GM12878 (cell line): ENCODE measurements around the gene TBC1D5. TPM values are rescaled to one million over a fixed set of nuclear protein-coding genes. Genes with fewer than 3 reads are reported as not detected.

Source experiments
- ATAC-seq: fragments of 200-7000 bp; cut with Tn5 transposase; 3 replicates; pipeline ENCODE4 v1.9.1; 2020; ENCODE audit warnings: mild to moderate bottlenecking, moderate library complexity
- BruUV-seq: library from RNA; stranded (reverse); fragments of 400-500 nt; replicated peaks from 2 replicates; lab custom pipeline; 2021; lab: Mats Ljungman, UMichigan
- CTCF ChIA-PET: fragments of 300-600 bp; sonication (Branson Sonifier 250); formaldehyde crosslinking; extraction: SDS; loops from one replicate; lab custom pipeline; 2021; ENCODE audit warnings: inconsistent platforms; lab: Yijun Ruan, JAX
- POLR2A ChIA-PET: fragments of 350-600 bp; formaldehyde crosslinking; extraction: SDS; loops from one replicate; lab custom pipeline; 2021; ENCODE audit warnings: inconsistent platforms; lab: Charles Lee
- RAD21 ChIA-PET: fragments of 300-600 bp; sonication (Branson Sonifier 250); formaldehyde crosslinking; loops from one replicate; lab custom pipeline; 2023; ENCODE audit warnings: antibody characterized with exemption; ENCODE audit not compliant: unreplicated experiment; lab: Charles Lee
- SMC1A ChIA-PET: fragments of 300-600 bp; sonication (Branson Sonifier 250); formaldehyde crosslinking; loops from one replicate; lab custom pipeline; 2023; ENCODE audit not compliant: unreplicated experiment, uncharacterized antibody; lab: Charles Lee
- DNase-seq: peaks from one replicate; pipeline ENCODE4 v3.0.0-alpha.2; 2011; ENCODE audit warnings: low read depth, low spot score
- FAIRE-seq: peaks from 3 replicates; lab custom pipeline; 2011; peaks lifted over from hg19 to GRCh38; lab: Jason Lieb, UNC
- H2AFZ ChIP-seq: 2 replicates; pipeline ENCODE4 v1.6.0; 2011; ENCODE audit warnings: low read depth, low read length, control low read depth; ENCODE audit not compliant: control insufficient read depth
- H3K27ac ChIP-seq: 2 replicates; pipeline ENCODE4 v1.5.1; 2011; ENCODE audit warnings: control low read depth; ENCODE audit not compliant: control insufficient read depth, insufficient read depth
- H3K27me3 ChIP-seq, 2 experiments: replicated peaks in 1 of 2; 2 replicates each; pipeline versions ENCODE4 v1.6.0 to v1.6.1; 2011; ENCODE audit warnings: low read length in 1 of 2; ENCODE audit not compliant: control insufficient read depth in 2 of 2, insufficient read depth in 2 of 2
- H3K36me3 ChIP-seq, 2 experiments: 2 replicates each; pipeline ENCODE4 v1.5.1; 2011; ENCODE audit warnings: low read length in 1 of 2; ENCODE audit not compliant: control insufficient read depth in 2 of 2, insufficient read depth in 2 of 2
- H3K4me1 ChIP-seq: 2 replicates; pipeline ENCODE4 v1.6.1; 2011; ENCODE audit warnings: mild to moderate bottlenecking, low read length, moderate library complexity, mixed read lengths; ENCODE audit not compliant: control insufficient read depth, insufficient read depth
- H3K4me2 ChIP-seq: 2 replicates; pipeline ENCODE4 v1.6.0; 2011; ENCODE audit warnings: control low read depth; ENCODE audit not compliant: control insufficient read depth, insufficient read depth
- H3K4me3 ChIP-seq: fragments of 200-600 bp; sonication (generic); 2 replicates; pipeline ENCODE4 v1.5.1; 2016
- H3K79me2 ChIP-seq: 2 replicates; pipeline ENCODE4 v1.6.0; 2011; ENCODE audit warnings: low read length; ENCODE audit not compliant: control insufficient read depth, insufficient read depth
- H3K9ac ChIP-seq: 2 replicates; pipeline ENCODE4 v1.8.0; 2011; ENCODE audit warnings: low read length, control low read depth, mixed read lengths; ENCODE audit not compliant: control insufficient read depth, insufficient read depth
- H3K9me3 ChIP-seq: replicated peaks from 3 replicates; pipeline ENCODE4 v1.5.1; 2011; ENCODE audit warnings: mild to moderate bottlenecking, low read length; ENCODE audit not compliant: control insufficient read depth, insufficient read depth
- H4K20me1 ChIP-seq: 2 replicates; pipeline ENCODE4 v1.6.0; 2011; ENCODE audit not compliant: control insufficient read depth, insufficient read depth
- EZH2 ChIP-seq: IDR thresholded peaks from 2 replicates; pipeline ENCODE4 v1.6.1; 2012; ENCODE audit warnings: low read depth, mild to moderate bottlenecking, control low read depth, inconsistent platforms, low read length, borderline replicate concordance; ENCODE audit not compliant: control insufficient read depth
- NR2F1 ChIP-seq: fragments of 450-650 bp; conservative IDR thresholded peaks from 2 replicates; pipeline ENCODE4 v1.6.1; 2017; ENCODE audit warnings: mild to moderate bottlenecking
- USF1 ChIP-seq: IDR thresholded peaks from 2 replicates; pipeline ENCODE4 v1.6.1; 2011; ENCODE audit warnings: borderline replicate concordance, low read depth, mild to moderate bottlenecking, moderate library complexity, mixed read lengths, low read length; ENCODE audit not compliant: insufficient read depth; ENCODE audit errors: extremely low read length
- USF2 ChIP-seq: IDR thresholded peaks from 2 replicates; pipeline ENCODE4 v1.6.1; 2011; ENCODE audit warnings: low read depth, low read length, improper control_type of control experiment, borderline replicate concordance
- WGBS: methylation state at CpG from one replicate; pipeline ENCODE4 v1.1.6; 2016; ENCODE audit warnings: low lambda C conversion rate; ENCODE audit not compliant: insufficient replicate concordance, insufficient coverage; ENCODE audit errors: missing lambda C conversion rate; 5-methylcytosine and 5-hydroxymethylcytosine counted together
- in situ Hi-C: fragments of 300-500 bp; cut with MboI; formaldehyde crosslinking; loops from 9 replicates; pipeline ENCODE4 v1.14.3; 2018; ENCODE audit warnings: mixed read lengths
- intact Hi-C: fragments of 100-400 bp; cut with micrococcal nuclease; formaldehyde crosslinking; loops from one replicate; pipeline ENCODE4 v1.14.2; 2022; ENCODE audit not compliant: unreplicated experiment
- polyA plus RNA-seq, 11 experiments: library from polyadenylated mRNA; depleted of rRNA in 4 of 11; unstranded in 6 of 11; stranded (reverse) in 5 of 11; fragments of >200 nt; fragmentation: Nextera tagmentation in 4 of 11; fragmentation: Illumina TruSeq in 1 of 11; extraction: Ambion mirVana in 4 of 11; extraction: Trizol in 1 of 11; gene quantifications; 1 replicate in 1 of 11; 2 replicates in 10 of 11; pipeline versions ENCODE4 v1.2.1 to v1.2.3, GENCODE V29; 2011 to 2016; ENCODE audit warnings: inconsistent platforms in 2 of 11, missing spikeins in 2 of 11, low read depth in 1 of 11
- total RNA-seq, 4 experiments: library from RNA; depleted of rRNA in 3 of 4; stranded (reverse); fragments of >200 nt in 3 of 4; fragmentation: Illumina TruSeq in 1 of 4; extraction: Trizol in 1 of 4; gene quantifications; 2 replicates each; pipeline versions ENCODE4 v1.2.1 to v1.2.3, GENCODE V29; 2013 to 2021

TBC1D5 gene
- total and polyA plus RNA-seq, 10 of the 15 experiments (the other 5 are each of a cell fraction or from before 2014, with no cell fraction given) = 5.5 to 61.0 (median 43.8) TPM

GRCh38 chr3:17632401-17633100 lies 109.9 kb downstream of the TBC1D5 start:
- Histone ChIP-seq H3K4me1 (no peaks in the 10 kb centered on the region), H3K9ac (no peak overlapping the region), H3K4me2 (no peak overlapping the region), H3K9me3 (no peaks in the 10 kb centered on the region), H2AFZ (no peak overlapping the region), H3K4me3 (no peak overlapping the region), H3K36me3 (no peaks in the 10 kb centered on the region), H3K27me3 (no peaks in the 10 kb centered on the region), H3K79me2 (no peaks in the 10 kb centered on the region; the same call in 1 of the 2 replicates), H4K20me1 (no peaks in the 10 kb centered on the region), H3K27ac (no peak overlapping the region)
- ATAC-seq (peak; percentile 74), DNase-seq (no peak), FAIRE-seq (no peak)
- in situ Hi-C loops = no loop called here
- RAD21 ChIA-PET = no interaction called here
- CTCF ChIA-PET = interaction anchor here (1.0 kb wide), 1 partner anchor 208 kb away, joined by 3 read pairs; no protein-coding TSS in a partner anchor
- TF ChIP-seq EZH2 (no peak), USF2 (no peak), USF1 (no peak), NR2F1 (no peak)
- BruUV-seq = no TSS peak
- 20% methylated on average over 3 of the region's 3 CpGs for WGBS
- SMC1A ChIA-PET = interaction anchor here (0.8 kb wide), 1 partner anchor 11 kb away, joined by 3 read pairs; no protein-coding TSS in a partner anchor
- POLR2A ChIA-PET = interaction anchor here (0.6 kb wide), 2 partner anchors 495 to 615 kb away, joined by 3 read pairs; no protein-coding TSS in a partner anchor
- intact Hi-C loops = no loop called here
